Kidney epithelial cell (primary cell): Measurements from ENCODE around the gene TEN1. TPM values are rescaled to one million over a fixed set of nuclear protein-coding genes. Genes with fewer than 3 reads are reported as not detected.
"Not testable (repeated sequence)": the region's sequence is repeated elsewhere in the genome, so short reads cannot be mapped to it uniquely, and the experiment has no call there.

Source experiments
- DNase-seq: peaks from one replicate; pipeline ENCODE4 v3.0.0-alpha.2; 2010; ENCODE audit warnings: low read depth
- H3K27me3 ChIP-seq: 2 replicates; pipeline ENCODE4 v1.6.0; 2011; ENCODE audit warnings: low read length; ENCODE audit not compliant: control insufficient read depth, insufficient read depth
- H3K36me3 ChIP-seq: 2 replicates; pipeline ENCODE4 v1.5.1; 2011; ENCODE audit warnings: low read length; ENCODE audit not compliant: control insufficient read depth, insufficient read depth
- H3K4me3 ChIP-seq: 2 replicates; pipeline ENCODE4 v1.5.1; 2011; ENCODE audit warnings: low read depth, mild to moderate bottlenecking, control low read depth, low read length
- CTCF ChIP-seq: IDR thresholded peaks from 2 replicates; pipeline ENCODE4 v1.5.1; 2011; ENCODE audit warnings: mild to moderate bottlenecking, moderate library complexity, low read length, control low read depth, inconsistent platforms; ENCODE audit not compliant: insufficient read depth, poor library complexity, severe bottlenecking
- total RNA-seq: library from RNA; depleted of rRNA; stranded (reverse); fragments of >200 nt; gene quantifications from 2 replicates; pipeline ENCODE4 v1.2.3, GENCODE V29; 2015

Gene TEN1
- total RNA-seq, 1 donor from 2014 or later: 28.9 TPM

- H3K27me3 ChIP-seq: no peaks in the 10 kb centered on the region
- H3K36me3 ChIP-seq: no peaks in the 10 kb centered on the region
- DNase-seq: no peak
- no peak for TF ChIP-seq CTCF
- H3K4me3 ChIP-seq: no peak overlapping the region
Observed at GRCh38 chr17:75970626-75971025, 8.4 kb upstream of the TEN1 start.

GRCh38 chr17:75975187-75975586 is 3.9 kb upstream of the TEN1 start:
- not testable (repeated sequence) for H3K36me3 ChIP-seq, H3K27me3 ChIP-seq, H3K4me3 ChIP-seq, DNase-seq

- no peak overlapping the region for H3K4me3 ChIP-seq
- DNase-seq: no peak
- TF ChIP-seq CTCF: no peak
- no peaks in the 10 kb centered on the region for H3K27me3 ChIP-seq
- H3K36me3 ChIP-seq: no peaks in the 10 kb centered on the region
Observed at GRCh38 chr17:75975757-75976174, 3.3 kb upstream of the TEN1 start.

DNA sequence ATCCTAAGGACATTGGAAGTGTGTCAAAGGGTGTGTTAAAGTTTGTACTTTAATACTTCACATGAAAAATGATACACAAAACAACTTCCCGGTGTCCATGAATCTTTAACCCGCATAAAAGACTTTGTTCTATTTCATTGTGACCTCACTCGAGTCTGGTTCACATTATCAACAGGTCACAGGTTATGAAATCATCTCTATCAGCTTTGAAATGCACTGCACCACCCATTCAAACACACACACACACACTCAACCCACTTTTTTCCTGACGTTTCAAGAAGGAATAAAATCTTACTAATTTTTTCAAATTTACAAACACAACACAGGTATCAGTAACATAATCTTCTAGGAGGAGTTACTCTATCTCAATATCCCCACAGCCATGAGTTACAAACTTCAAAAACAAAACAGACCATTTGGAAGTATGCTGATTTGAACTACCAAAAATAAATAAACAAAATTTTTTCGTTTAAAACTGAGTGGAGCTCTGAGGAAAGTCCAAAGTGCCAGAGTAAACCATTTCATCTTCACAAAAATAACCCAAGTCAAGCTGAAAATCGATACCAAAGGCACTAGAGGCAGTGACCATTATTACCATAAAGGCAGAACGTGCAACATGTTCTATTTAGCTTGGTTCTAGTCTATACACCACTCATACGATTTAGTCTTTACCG is 2.7 kb upstream of the TEN1 start:
- Histone ChIP-seq H3K36me3 (no peaks in the 10 kb centered on the region), H3K4me3 (no peak overlapping the region), H3K27me3 (no peaks in the 10 kb centered on the region)
- TF ChIP-seq CTCF: no peak
- DNase-seq: no peak

DNA sequence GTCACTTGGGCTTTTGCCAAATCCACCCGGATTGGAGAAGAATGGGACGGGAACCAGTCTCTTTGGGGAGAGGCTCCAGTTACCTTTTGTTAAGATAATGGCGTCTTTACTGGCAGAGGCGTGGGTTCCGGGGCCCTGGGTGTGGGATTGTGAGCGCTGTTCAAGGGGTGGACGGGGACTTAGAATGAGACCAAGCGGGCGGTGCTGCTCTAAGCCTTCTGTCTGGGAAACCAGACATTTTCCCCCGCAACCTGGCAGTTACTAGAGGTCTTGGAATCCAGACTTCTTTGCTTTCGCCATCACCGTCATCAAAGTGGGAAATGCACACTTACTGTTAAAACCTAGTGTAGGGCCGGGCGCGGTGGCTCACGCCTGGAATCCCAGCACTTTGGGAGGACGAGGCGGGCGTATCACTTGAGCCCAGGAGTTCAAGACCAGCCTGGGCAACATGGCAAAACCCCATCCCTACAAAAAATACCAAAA is 706 bp downstream of the TEN1 start:
- peak; percentile 16 for DNase-seq
- H3K27me3 ChIP-seq: no peaks in the 10 kb centered on the region
- TF ChIP-seq CTCF: no peak

DNA sequence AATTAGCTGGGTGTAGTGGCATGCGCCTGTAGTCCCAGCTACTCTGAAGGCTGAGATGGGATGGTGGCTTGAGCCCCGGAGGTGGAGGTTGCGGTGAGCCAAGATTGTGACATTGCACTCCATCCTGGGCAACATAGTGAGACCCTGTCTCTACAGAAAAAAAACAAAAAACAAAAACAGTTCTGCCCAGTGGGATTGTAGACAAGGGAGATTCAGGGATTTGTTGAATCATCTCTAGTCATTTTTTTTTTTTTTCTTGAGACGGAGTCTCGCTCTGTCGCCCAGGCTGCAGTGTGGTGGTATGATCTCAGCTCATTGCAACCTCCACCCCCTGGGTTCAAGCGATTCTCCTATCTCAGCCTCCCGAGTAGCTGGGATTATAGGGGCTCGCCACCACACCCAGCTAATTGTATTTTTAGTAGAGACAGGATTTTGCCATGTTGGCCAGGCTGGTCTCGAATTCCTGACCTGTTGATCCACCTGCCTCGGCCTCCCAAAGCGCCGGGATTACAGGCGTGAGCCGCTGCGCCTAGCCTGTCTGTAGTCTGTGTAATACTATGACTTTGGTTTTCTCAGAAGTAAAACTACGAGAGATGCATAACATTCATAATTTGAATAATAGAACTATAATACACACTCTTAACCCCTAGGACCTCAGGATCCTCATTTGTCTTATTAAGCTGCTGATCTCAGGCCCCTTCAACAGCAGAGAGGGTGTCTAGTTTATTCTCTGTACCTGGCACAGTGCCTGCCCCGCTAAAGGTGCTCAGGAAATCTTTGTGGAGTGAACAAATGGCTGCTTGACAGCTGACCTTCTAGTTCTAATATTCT is 1.4 kb downstream of the TEN1 start:
- TF ChIP-seq CTCF: no peak
- H3K36me3 ChIP-seq: no peaks in the 10 kb centered on the region
- no peak for DNase-seq
- H3K27me3 ChIP-seq: no peaks in the 10 kb centered on the region
- H3K4me3 ChIP-seq: peak overlapping the region; percentile 77

More for the DNA sequence above, 706 bp downstream of the TEN1 start:
- Histone ChIP-seq H3K4me3 (peak overlapping the region; percentile 77), H3K36me3 (no peaks in the 10 kb centered on the region)
